T-helper 2 cell treated with Interferon-gamma antibody and Interleukin-4, amounts not matched to agents 5 μg/mL and 100 μg/mL, for 36 hours (primary cell): ENCODE data around the gene MARS1.
"Not testable (repeated sequence)": the region's sequence is repeated elsewhere in the genome, so short reads cannot be mapped to it uniquely, and the experiment has no call there.

Experiments used
- DNase-seq: peaks from one replicate; pipeline ENCODE4 v3.0.0; 2021; ENCODE audit warnings: low spot score
- H3K27ac Mint-ChIP-seq: one replicate; pipeline ENCODE4 v1.8.0; 2021; ENCODE audit warnings: mild to moderate bottlenecking, mixed read lengths
- H3K27me3 Mint-ChIP-seq: one replicate; pipeline ENCODE4 v1.8.0; 2021; ENCODE audit warnings: low read depth, mixed read lengths
- H3K36me3 Mint-ChIP-seq: one replicate; pipeline ENCODE4 v1.8.0; 2021; ENCODE audit warnings: low read depth, mixed read lengths
- H3K4me1 Mint-ChIP-seq: one replicate; pipeline ENCODE4 v1.8.0; 2021; ENCODE audit warnings: low read depth, mixed read lengths
- H3K4me3 Mint-ChIP-seq: one replicate; pipeline ENCODE4 v1.8.0; 2022; ENCODE audit warnings: mild to moderate bottlenecking, moderate library complexity, mixed read lengths
- H3K9me3 Mint-ChIP-seq: one replicate; pipeline ENCODE4 v1.8.0; 2021; ENCODE audit warnings: mixed read lengths

MARS1 gene

GRCh38 chr12:57487597-57488401, at the start of gene MARS1:
TSS of gene MARS1 (plus strand) at chr12:57488068. CDS start at chr12:57488091, 23 bp downstream.
- Mint-ChIP-seq H3K27ac (peak within 1 kb of the TSS; percentile 93), H3K4me3 (peak within 1 kb of the TSS; percentile 99), H3K9me3 (no peaks in the 10 kb centered on the region), H3K4me1 (peaks cover 21% of the 10 kb centered on the region), H3K27me3 (no peaks in the 10 kb centered on the region), H3K36me3 (peaks cover 37% of the 10 kb centered on the region)
- DNase-seq: peak; percentile 95

- DNase-seq: no peak
- H3K36me3 Mint-ChIP-seq: no peaks in the 10 kb centered on the region
- peaks cover 10% of the 10 kb centered on the region for H3K27me3 Mint-ChIP-seq
- H3K4me1 Mint-ChIP-seq: peaks cover 7% of the 10 kb centered on the region
- H3K27ac Mint-ChIP-seq: no peak overlapping the region
- H3K9me3 Mint-ChIP-seq: peaks cover 5% of the 10 kb centered on the region
- no peak overlapping the region for H3K4me3 Mint-ChIP-seq
Observed at GRCh38 chr12:57438400-57438799, 49.5 kb upstream of the MARS1 start.

- H3K9me3 Mint-ChIP-seq: peaks cover 5% of the 10 kb centered on the region
- peaks cover 4% of the 10 kb centered on the region for H3K4me1 Mint-ChIP-seq
- DNase-seq: no peak
- peaks cover 10% of the 10 kb centered on the region for H3K27me3 Mint-ChIP-seq
- no peaks in the 10 kb centered on the region for H3K36me3 Mint-ChIP-seq
- no peak overlapping the region for H3K27ac Mint-ChIP-seq
- no peak overlapping the region for H3K4me3 Mint-ChIP-seq
Observed at GRCh38 chr12:57439762-57440266, 48.1 kb upstream of the MARS1 start.

GRCh38 chr12:57441393-57441792, 46.5 kb upstream of the MARS1 start:
- not testable (repeated sequence) for H3K9me3 Mint-ChIP-seq, H3K36me3 Mint-ChIP-seq, H3K4me1 Mint-ChIP-seq, H3K27ac Mint-ChIP-seq, H3K4me3 Mint-ChIP-seq, DNase-seq
- H3K27me3 Mint-ChIP-seq: peaks cover 10% of the 10 kb centered on the region

GRCh38 chr12:57441846-57442427, 45.9 kb upstream of the MARS1 start:
- Mint-ChIP-seq H3K9me3 (peaks cover 5% of the 10 kb centered on the region), H3K4me3 (no peak overlapping the region), H3K36me3 (no peaks in the 10 kb centered on the region), H3K27ac (no peak overlapping the region), H3K27me3 (peaks cover 10% of the 10 kb centered on the region), H3K4me1 (peaks cover 6% of the 10 kb centered on the region)
- DNase-seq: no peak

GRCh38 chr12:57444337-57444736, 43.5 kb upstream of the MARS1 start:
- H3K4me1 Mint-ChIP-seq, DNase-seq, H3K4me3 Mint-ChIP-seq, H3K36me3 Mint-ChIP-seq, H3K27me3 Mint-ChIP-seq, H3K9me3 Mint-ChIP-seq: not testable (repeated sequence)
- H3K27ac Mint-ChIP-seq: peak overlapping the region; percentile 58

GRCh38 chr12:57444744-57445143, 43.1 kb upstream of the MARS1 start:
- Mint-ChIP-seq H3K27ac (peak overlapping the region; percentile 13), H3K4me3 (no peak overlapping the region), H3K9me3 (peaks cover 5% of the 10 kb centered on the region), H3K4me1 (peaks cover 6% of the 10 kb centered on the region), H3K27me3 (peaks cover 5% of the 10 kb centered on the region), H3K36me3 (no peaks in the 10 kb centered on the region)
- DNase-seq: no peak

- Mint-ChIP-seq H3K4me3 (no peak overlapping the region), H3K4me1 (peaks cover 6% of the 10 kb centered on the region), H3K9me3 (peaks cover 5% of the 10 kb centered on the region), H3K27ac (no peak overlapping the region), H3K27me3 (no peaks in the 10 kb centered on the region), H3K36me3 (no peaks in the 10 kb centered on the region)
- DNase-seq: no peak
Observed at GRCh38 chr12:57446292-57446960, 41.4 kb upstream of the MARS1 start.

- peaks cover 10% of the 10 kb centered on the region for H3K4me1 Mint-ChIP-seq
- no peak for DNase-seq
- H3K9me3 Mint-ChIP-seq: no peaks in the 10 kb centered on the region
- no peak overlapping the region for H3K27ac Mint-ChIP-seq
- no peak overlapping the region for H3K4me3 Mint-ChIP-seq
- H3K27me3 Mint-ChIP-seq: no peaks in the 10 kb centered on the region
- H3K36me3 Mint-ChIP-seq: no peaks in the 10 kb centered on the region
Observed at GRCh38 chr12:57448669-57449068, 39.2 kb upstream of the MARS1 start.

- H3K36me3 Mint-ChIP-seq: no peaks in the 10 kb centered on the region
- no peak overlapping the region for H3K27ac Mint-ChIP-seq
- peaks cover 10% of the 10 kb centered on the region for H3K4me1 Mint-ChIP-seq
- H3K27me3 Mint-ChIP-seq: no peaks in the 10 kb centered on the region
- no peaks in the 10 kb centered on the region for H3K9me3 Mint-ChIP-seq
- H3K4me3 Mint-ChIP-seq: no peak overlapping the region
- DNase-seq: no peak
Observed at GRCh38 chr12:57449375-57449774, 38.5 kb upstream of the MARS1 start.

GRCh38 chr12:57450057-57450456, 37.8 kb upstream of the MARS1 start:
- H3K27me3 Mint-ChIP-seq: no peaks in the 10 kb centered on the region
- H3K9me3 Mint-ChIP-seq: no peaks in the 10 kb centered on the region
- no peak for DNase-seq
- no peak overlapping the region for H3K4me3 Mint-ChIP-seq
- peaks cover 7% of the 10 kb centered on the region for H3K4me1 Mint-ChIP-seq
- H3K36me3 Mint-ChIP-seq: no peaks in the 10 kb centered on the region
- no peak overlapping the region for H3K27ac Mint-ChIP-seq

- H3K9me3 Mint-ChIP-seq: no peaks in the 10 kb centered on the region
- H3K36me3 Mint-ChIP-seq: no peaks in the 10 kb centered on the region
Observed at GRCh38 chr12:57451233-57451778, 36.6 kb upstream of the MARS1 start.

GRCh38 chr12:57452181-57452936, 35.5 kb upstream of the MARS1 start:
- peaks cover 9% of the 10 kb centered on the region for H3K4me1 Mint-ChIP-seq
- H3K4me3 Mint-ChIP-seq: no peak overlapping the region
- no peak overlapping the region for H3K27ac Mint-ChIP-seq
- peak; percentile 49 for DNase-seq
- H3K27me3 Mint-ChIP-seq: no peaks in the 10 kb centered on the region
- H3K36me3 Mint-ChIP-seq: no peaks in the 10 kb centered on the region
- no peaks in the 10 kb centered on the region for H3K9me3 Mint-ChIP-seq

More at GRCh38 chr12:57451233-57451778, 36.6 kb upstream of the MARS1 start:
- H3K27me3 Mint-ChIP-seq: no peaks in the 10 kb centered on the region
- no peak for DNase-seq
- H3K4me3 Mint-ChIP-seq: no peak overlapping the region
- H3K4me1 Mint-ChIP-seq: peaks cover 9% of the 10 kb centered on the region
- H3K27ac Mint-ChIP-seq: no peak overlapping the region
